Neuron (in vitro differentiated cells): ENCODE data around the gene SAMD10.

ENCODE experiments used
- H2AFZ ChIP-seq: one replicate; pipeline ENCODE4 v1.6.1; 2013; ENCODE audit warnings: low read depth, mild to moderate bottlenecking, inconsistent platforms, low read length, moderate library complexity
- H3K27me3 ChIP-seq: one replicate; pipeline ENCODE4 v1.6.1; 2013; ENCODE audit warnings: low read length; ENCODE audit not compliant: insufficient read depth
- H3K36me3 ChIP-seq: one replicate; pipeline ENCODE4 v1.6.1; 2013; ENCODE audit warnings: low read length; ENCODE audit not compliant: insufficient read depth
- H3K4me1 ChIP-seq: one replicate; pipeline ENCODE4 v1.6.1; 2013; ENCODE audit warnings: low read length; ENCODE audit not compliant: insufficient read depth
- H3K4me3 ChIP-seq: 2 replicates; pipeline ENCODE4 v1.5.1; 2013; ENCODE audit warnings: mild to moderate bottlenecking, low read length, moderate library complexity
- H3K9me3 ChIP-seq: one replicate; pipeline ENCODE4 v1.6.1; 2013; ENCODE audit warnings: low read length

SAMD10 gene

GRCh38 chr20:63942969-63943807, 36.3 kb downstream of the SAMD10 start:
- peaks cover 51% of the 10 kb centered on the region for H3K36me3 ChIP-seq
- H3K4me1 ChIP-seq, result no peaks in the 10 kb centered on the region
- no peak overlapping the region for H3K4me3 ChIP-seq
- no peaks in the 10 kb centered on the region for H3K27me3 ChIP-seq
- H3K9me3 ChIP-seq, result peaks cover 4% of the 10 kb centered on the region
- no peak overlapping the region for H2AFZ ChIP-seq

GRCh38 chr20:63942250-63942951, 37.0 kb downstream of the SAMD10 start:
- Histone ChIP-seq H3K4me3 (no peak overlapping the region), H3K4me1 (no peaks in the 10 kb centered on the region), H3K9me3 (peaks cover 9% of the 10 kb centered on the region), H2AFZ (no peak overlapping the region), H3K27me3 (no peaks in the 10 kb centered on the region), H3K36me3 (peaks cover 55% of the 10 kb centered on the region)

- Histone ChIP-seq H3K4me1 (no peaks in the 10 kb centered on the region), H3K4me3 (no peak overlapping the region), H3K9me3 (peaks cover 9% of the 10 kb centered on the region), H2AFZ (no peak overlapping the region), H3K27me3 (no peaks in the 10 kb centered on the region), H3K36me3 (peaks cover 57% of the 10 kb centered on the region)
These were observed 38.0 kb downstream of the SAMD10 start for GRCh38 chr20:63941282-63942081.

- peaks cover 9% of the 10 kb centered on the region for H3K9me3 ChIP-seq
- peaks cover 61% of the 10 kb centered on the region for H3K36me3 ChIP-seq
- H3K4me1 ChIP-seq, result no peaks in the 10 kb centered on the region
- no peak overlapping the region for H3K4me3 ChIP-seq
- H3K27me3 ChIP-seq, result no peaks in the 10 kb centered on the region
- no peak overlapping the region for H2AFZ ChIP-seq
These were observed 38.8 kb downstream of the SAMD10 start for GRCh38 chr20:63940472-63941266.

GRCh38 chr20:63940071-63940471, 39.4 kb downstream of the SAMD10 start:
- H3K4me1 ChIP-seq, result no peaks in the 10 kb centered on the region
- H3K27me3 ChIP-seq, result no peaks in the 10 kb centered on the region
- H2AFZ ChIP-seq, result no peak overlapping the region
- peaks cover 9% of the 10 kb centered on the region for H3K9me3 ChIP-seq
- H3K4me3 ChIP-seq, result no peak overlapping the region
- H3K36me3 ChIP-seq, result peaks cover 61% of the 10 kb centered on the region

- Histone ChIP-seq H3K27me3 (no peaks in the 10 kb centered on the region), H3K9me3 (peaks cover 9% of the 10 kb centered on the region), H3K36me3 (peaks cover 61% of the 10 kb centered on the region), H3K4me1 (no peaks in the 10 kb centered on the region), H3K4me3 (no peak overlapping the region), H2AFZ (no peak overlapping the region)
These were observed 40.1 kb downstream of the SAMD10 start for GRCh38 chr20:63939061-63939935.

- Histone ChIP-seq H3K9me3 (peaks cover 9% of the 10 kb centered on the region), H3K27me3 (no peaks in the 10 kb centered on the region), H3K4me3 (no peak overlapping the region), H3K4me1 (no peaks in the 10 kb centered on the region), H2AFZ (no peak overlapping the region), H3K36me3 (peaks cover 56% of the 10 kb centered on the region)
These were observed 41.8 kb downstream of the SAMD10 start for GRCh38 chr20:63937596-63937995.

DNA sequence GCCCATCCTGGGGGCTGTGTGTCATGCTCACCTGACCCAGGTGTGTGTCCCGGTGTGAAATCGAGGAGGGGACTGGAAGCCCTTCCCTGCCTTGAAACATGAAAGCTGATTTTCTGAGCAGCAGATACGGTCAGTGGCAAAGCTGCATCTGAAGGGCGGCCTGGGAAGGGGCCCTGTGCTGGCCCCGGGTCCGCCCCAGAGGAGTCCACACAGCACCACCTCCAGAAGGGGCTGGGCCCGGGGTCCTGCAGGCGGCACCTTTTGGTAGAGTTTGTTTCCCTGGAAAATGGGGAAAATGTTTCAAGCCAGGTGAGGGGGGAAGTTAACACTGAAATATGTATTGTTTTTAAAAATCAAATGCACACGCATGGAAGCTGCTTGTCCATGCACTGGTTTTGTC, 44.0 kb downstream of the SAMD10 start:
- Histone ChIP-seq H3K36me3 (peaks cover 69% of the 10 kb centered on the region), H3K27me3 (no peaks in the 10 kb centered on the region), H2AFZ (no peak overlapping the region), H3K4me3 (no peak overlapping the region), H3K4me1 (no peaks in the 10 kb centered on the region), H3K9me3 (peaks cover 11% of the 10 kb centered on the region)

DNA sequence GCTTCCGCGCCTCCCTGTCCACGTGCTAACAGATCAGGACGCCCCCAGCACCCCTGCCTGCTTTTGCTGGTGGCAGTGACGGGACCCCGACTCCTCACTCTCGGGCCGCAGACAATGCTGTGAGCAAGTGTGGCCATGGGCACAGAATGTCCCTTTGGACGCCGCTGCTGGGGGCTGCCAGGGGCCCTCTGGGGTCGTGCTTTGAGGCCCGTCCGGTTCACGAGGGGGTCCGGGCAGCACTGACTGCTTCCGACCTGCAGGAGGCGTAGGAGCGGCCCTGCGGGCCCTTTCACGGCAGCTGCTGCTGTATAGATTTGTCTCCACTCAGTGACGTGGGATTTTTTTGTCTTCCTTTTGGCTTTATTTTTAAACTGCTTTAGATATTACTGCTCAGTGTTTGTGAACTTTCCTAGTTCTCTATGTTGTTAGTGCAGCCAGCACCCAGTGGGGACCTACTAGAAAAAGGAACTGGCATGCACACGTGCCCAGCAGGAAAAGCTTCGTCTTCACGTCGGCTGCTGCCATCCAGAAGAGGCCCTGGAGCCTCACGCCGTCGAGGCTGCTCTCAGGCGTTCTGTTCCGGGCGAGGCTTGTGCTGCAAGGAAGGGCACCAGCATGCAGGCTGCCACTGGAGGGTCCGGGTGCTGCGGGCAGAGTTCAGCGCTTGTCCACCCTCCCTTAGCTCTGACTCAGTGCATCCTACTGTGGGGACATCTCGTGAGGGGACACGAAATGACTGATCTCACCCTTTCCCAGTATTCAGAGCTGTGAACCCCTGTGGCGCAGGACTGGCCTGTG, 45.0 kb downstream of the SAMD10 start:
- H3K9me3 ChIP-seq, result peaks cover 7% of the 10 kb centered on the region
- H2AFZ ChIP-seq, result no peak overlapping the region
- no peaks in the 10 kb centered on the region for H3K27me3 ChIP-seq
- no peaks in the 10 kb centered on the region for H3K4me1 ChIP-seq
- H3K4me3 ChIP-seq, result no peak overlapping the region
- peaks cover 70% of the 10 kb centered on the region for H3K36me3 ChIP-seq

- Histone ChIP-seq H3K4me3 (no peak overlapping the region), H3K4me1 (no peaks in the 10 kb centered on the region), H3K9me3 (peaks cover 6% of the 10 kb centered on the region), H3K36me3 (peaks cover 70% of the 10 kb centered on the region), H2AFZ (no peak overlapping the region), H3K27me3 (no peaks in the 10 kb centered on the region)
These were observed 45.8 kb downstream of the SAMD10 start for GRCh38 chr20:63933646-63934045.

DNA sequence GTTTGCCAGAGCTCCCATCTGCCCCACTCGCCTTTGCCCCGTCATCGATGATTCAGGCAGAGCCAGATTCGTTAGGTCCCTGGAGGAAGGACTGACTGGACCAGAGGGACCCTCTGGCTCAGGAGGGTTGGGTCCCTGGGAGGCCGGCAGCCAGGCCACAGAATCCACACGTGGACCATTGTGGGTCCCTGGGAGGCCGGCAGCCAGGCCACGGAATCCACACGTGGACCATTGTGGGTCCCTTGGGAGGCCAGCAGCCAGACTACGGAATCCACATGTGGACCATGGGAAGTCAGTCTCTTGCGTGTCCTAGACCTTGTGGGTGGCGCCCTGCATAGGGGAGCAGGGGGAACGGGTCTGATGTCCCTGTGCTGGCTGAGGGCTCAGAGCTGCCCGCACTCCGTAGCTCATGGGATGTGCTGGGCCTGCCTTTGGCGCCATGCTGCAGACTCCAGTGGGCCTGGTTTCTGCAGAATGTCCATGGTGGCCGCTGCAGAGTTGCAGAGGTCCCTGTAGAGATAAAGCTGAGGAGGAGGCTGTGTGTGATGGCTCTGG, 46.8 kb downstream of the SAMD10 start:
- Histone ChIP-seq H2AFZ (no peak overlapping the region), H3K4me1 (no peaks in the 10 kb centered on the region), H3K9me3 (peaks cover 3% of the 10 kb centered on the region), H3K36me3 (peaks cover 76% of the 10 kb centered on the region), H3K4me3 (no peak overlapping the region), H3K27me3 (no peaks in the 10 kb centered on the region)
